Parathyroid adenoma (tissue), 2 donors: Measurements from ENCODE around the gene CEP43.

Experiments used
- H2AFZ ChIP-seq: fragments of 300-600 bp; sonication (generic); one replicate; pipeline ENCODE4 v1.7.0; 2017; ENCODE audit warnings: antibody characterized with exemption, mild to moderate bottlenecking
- H3K27ac ChIP-seq: fragments of 300-600 bp; sonication (generic); one replicate; pipeline ENCODE4 v1.7.0; 2017
- H3K27me3 ChIP-seq: fragments of 300-600 bp; sonication (generic); one replicate; pipeline ENCODE4 v1.7.0; 2017; ENCODE audit warnings: low read length; ENCODE audit not compliant: control insufficient read depth, insufficient read depth
- H3K36me3 ChIP-seq: fragments of 300-600 bp; sonication (generic); one replicate; pipeline ENCODE4 v1.7.0; 2017; ENCODE audit warnings: low read length; ENCODE audit not compliant: control insufficient read depth, insufficient read depth
- H3K4me1 ChIP-seq: fragments of 300-600 bp; sonication (generic); one replicate; pipeline ENCODE4 v1.7.0; 2017; ENCODE audit warnings: control low read depth
- H3K4me2 ChIP-seq: fragments of 300-600 bp; sonication (generic); one replicate; pipeline ENCODE4 v1.7.0; 2017; ENCODE audit warnings: low read length
- H3K4me3 ChIP-seq: fragments of 300-600 bp; sonication (generic); one replicate; pipeline ENCODE4 v1.7.0; 2017; ENCODE audit warnings: low read depth, low read length
- H3K79me2 ChIP-seq: fragments of 300-600 bp; sonication (generic); one replicate; pipeline ENCODE4 v1.7.0; 2017; ENCODE audit warnings: control low read depth
- H3K9ac ChIP-seq: fragments of 300-600 bp; sonication (generic); one replicate; pipeline ENCODE4 v1.7.0; 2017; ENCODE audit warnings: mild to moderate bottlenecking
- H3K9me3 ChIP-seq: fragments of 300-600 bp; sonication (generic); one replicate; pipeline ENCODE4 v1.7.0; 2017; ENCODE audit warnings: low read length; ENCODE audit not compliant: control insufficient read depth
- TF ChIP-seq, protein P1 (sequence below): fragments of 300-600 bp; sonication (generic); IDR thresholded peaks from one replicate; pipeline ENCODE4 v1.7.0; 2017; ENCODE audit warnings: antibody characterized with exemption, mild to moderate bottlenecking
- donor health status: primary hyperparathyroidism.

CEP43 gene

GRCh38 chr6:167046861-167047495 is 47.8 kb downstream of the CEP43 start:
- Histone ChIP-seq H3K4me3 (no peak overlapping the region), H3K4me1 (no peaks in the 10 kb centered on the region), H3K27ac (no peak overlapping the region), H2AFZ (no peak overlapping the region), H3K9me3 (no peaks in the 10 kb centered on the region), H3K79me2 (no peaks in the 10 kb centered on the region), H3K36me3 (no peaks in the 10 kb centered on the region), H3K27me3 (no peaks in the 10 kb centered on the region), H3K9ac (no peak overlapping the region), H3K4me2 (no peak overlapping the region)
- TF ChIP-seq, protein P1, sequence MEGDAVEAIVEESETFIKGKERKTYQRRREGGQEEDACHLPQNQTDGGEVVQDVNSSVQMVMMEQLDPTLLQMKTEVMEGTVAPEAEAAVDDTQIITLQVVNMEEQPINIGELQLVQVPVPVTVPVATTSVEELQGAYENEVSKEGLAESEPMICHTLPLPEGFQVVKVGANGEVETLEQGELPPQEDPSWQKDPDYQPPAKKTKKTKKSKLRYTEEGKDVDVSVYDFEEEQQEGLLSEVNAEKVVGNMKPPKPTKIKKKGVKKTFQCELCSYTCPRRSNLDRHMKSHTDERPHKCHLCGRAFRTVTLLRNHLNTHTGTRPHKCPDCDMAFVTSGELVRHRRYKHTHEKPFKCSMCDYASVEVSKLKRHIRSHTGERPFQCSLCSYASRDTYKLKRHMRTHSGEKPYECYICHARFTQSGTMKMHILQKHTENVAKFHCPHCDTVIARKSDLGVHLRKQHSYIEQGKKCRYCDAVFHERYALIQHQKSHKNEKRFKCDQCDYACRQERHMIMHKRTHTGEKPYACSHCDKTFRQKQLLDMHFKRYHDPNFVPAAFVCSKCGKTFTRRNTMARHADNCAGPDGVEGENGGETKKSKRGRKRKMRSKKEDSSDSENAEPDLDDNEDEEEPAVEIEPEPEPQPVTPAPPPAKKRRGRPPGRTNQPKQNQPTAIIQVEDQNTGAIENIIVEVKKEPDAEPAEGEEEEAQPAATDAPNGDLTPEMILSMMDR: no peak

- H3K79me2 ChIP-seq: no peaks in the 10 kb centered on the region
- H3K9ac ChIP-seq: no peak overlapping the region
- no peaks in the 10 kb centered on the region for H3K9me3 ChIP-seq
- H3K4me3 ChIP-seq: no peak overlapping the region
- H3K36me3 ChIP-seq: no peaks in the 10 kb centered on the region
- no peaks in the 10 kb centered on the region for H3K4me1 ChIP-seq
- H2AFZ ChIP-seq: no peak overlapping the region
- TF ChIP-seq, protein P1: no peak
- H3K27ac ChIP-seq: no peak overlapping the region
- no peaks in the 10 kb centered on the region for H3K27me3 ChIP-seq
- no peak overlapping the region for H3K4me2 ChIP-seq
Observed at GRCh38 chr6:167047554-167047953, 48.4 kb downstream of the CEP43 start.
